ENCODE results near the gene FBXO10.
"Not testable (repeated sequence)": the region's sequence is repeated elsewhere in the genome, so short reads cannot be mapped to it uniquely, and the experiment has no call there.

Gene FBXO10

GRCh38 chr9:37617161-37617560 is 41.0 kb upstream of the FBXO10 start:
- Histone ChIP-seq H3K4me1 (ENCODE audit: control insufficient read depth in 1 of 2, insufficient read depth in 2 of 2, low read length in 2 of 2) (no peaks in the 10 kb centered on the region), H3K27me3 (ENCODE audit: low read depth, low read length) (no peaks in the 10 kb centered on the region), H3K4me3 (ENCODE audit: low read depth in 1 of 2, low read length in 2 of 2) (no peak overlapping the region), H3K9me3 (ENCODE audit: control insufficient read depth in 1 of 2, low read length in 2 of 2) (no peaks in the 10 kb centered on the region), H3K27ac (ENCODE audit: low read length) (no peak overlapping the region), H3K36me3 (ENCODE audit: control insufficient read depth in 1 of 2, insufficient read depth in 2 of 2, low read length in 2 of 2) (no peaks in the 10 kb centered on the region)

GRCh38 chr9:37611961-37612360 is 35.8 kb upstream of the FBXO10 start:
- H3K9me3 ChIP-seq (ENCODE audit: control insufficient read depth in 1 of 2, low read length in 2 of 2) = no peaks in the 10 kb centered on the region
- no peaks in the 10 kb centered on the region for H3K4me1 ChIP-seq (ENCODE audit: control insufficient read depth in 1 of 2, insufficient read depth in 2 of 2, low read length in 2 of 2)
- no peaks in the 10 kb centered on the region for H3K27me3 ChIP-seq (ENCODE audit: low read depth, low read length)
- no peak overlapping the region for H3K4me3 ChIP-seq (ENCODE audit: low read depth in 1 of 2, low read length in 2 of 2)
- H3K36me3 ChIP-seq (ENCODE audit: control insufficient read depth in 1 of 2, insufficient read depth in 2 of 2, low read length in 2 of 2) = no peaks in the 10 kb centered on the region
- no peak overlapping the region for H3K27ac ChIP-seq (ENCODE audit: low read length)

GRCh38 chr9:37611014-37611413 is 34.8 kb upstream of the FBXO10 start:
- Histone ChIP-seq H3K27me3 (ENCODE audit: low read depth, low read length) (no peaks in the 10 kb centered on the region), H3K9me3 (ENCODE audit: control insufficient read depth in 1 of 2, low read length in 2 of 2) (no peaks in the 10 kb centered on the region), H3K27ac (ENCODE audit: low read length) (no peak overlapping the region), H3K4me3 (ENCODE audit: low read depth in 1 of 2, low read length in 2 of 2) (no peak overlapping the region), H3K36me3 (ENCODE audit: control insufficient read depth in 1 of 2, insufficient read depth in 2 of 2, low read length in 2 of 2) (no peaks in the 10 kb centered on the region), H3K4me1 (ENCODE audit: control insufficient read depth in 1 of 2, insufficient read depth in 2 of 2, low read length in 2 of 2) (no peaks in the 10 kb centered on the region)

- no peaks in the 10 kb centered on the region for H3K4me1 ChIP-seq (ENCODE audit: control insufficient read depth in 1 of 2, insufficient read depth in 2 of 2, low read length in 2 of 2)
- H3K36me3 ChIP-seq (ENCODE audit: control insufficient read depth in 1 of 2, insufficient read depth in 2 of 2, low read length in 2 of 2) = no peaks in the 10 kb centered on the region
- no peak overlapping the region for H3K27ac ChIP-seq (ENCODE audit: low read length)
- H3K9me3 ChIP-seq (ENCODE audit: control insufficient read depth in 1 of 2, low read length in 2 of 2) = no peaks in the 10 kb centered on the region
- H3K27me3 ChIP-seq (ENCODE audit: low read depth, low read length) = no peaks in the 10 kb centered on the region
- H3K4me3 ChIP-seq (ENCODE audit: low read depth in 1 of 2, low read length in 2 of 2) = no peak overlapping the region
Observed at GRCh38 chr9:37609735-37610397, 33.7 kb upstream of the FBXO10 start.

- no peak overlapping the region for H3K4me3 ChIP-seq (ENCODE audit: low read depth in 1 of 2, low read length in 2 of 2)
- no peaks in the 10 kb centered on the region for H3K9me3 ChIP-seq (ENCODE audit: control insufficient read depth in 1 of 2, low read length in 2 of 2)
- H3K27ac ChIP-seq (ENCODE audit: low read length) = no peak overlapping the region
- no peaks in the 10 kb centered on the region for H3K36me3 ChIP-seq (ENCODE audit: control insufficient read depth in 1 of 2, insufficient read depth in 2 of 2, low read length in 2 of 2)
- no peaks in the 10 kb centered on the region for H3K4me1 ChIP-seq (ENCODE audit: control insufficient read depth in 1 of 2, insufficient read depth in 2 of 2, low read length in 2 of 2)
- H3K27me3 ChIP-seq (ENCODE audit: low read depth, low read length) = no peaks in the 10 kb centered on the region
Observed at GRCh38 chr9:37608250-37608649, 32.1 kb upstream of the FBXO10 start.

- no peaks in the 10 kb centered on the region for H3K27me3 ChIP-seq (ENCODE audit: low read depth, low read length)
- H3K27ac ChIP-seq (ENCODE audit: low read length) = no peak overlapping the region
- H3K4me1 ChIP-seq (ENCODE audit: control insufficient read depth in 1 of 2, insufficient read depth in 2 of 2, low read length in 2 of 2) = peaks cover 0 to 4% of the 10 kb centered on the region in 2 donors
- H3K9me3 ChIP-seq (ENCODE audit: control insufficient read depth in 1 of 2, low read length in 2 of 2) = no peaks in the 10 kb centered on the region
- no peaks in the 10 kb centered on the region for H3K36me3 ChIP-seq (ENCODE audit: control insufficient read depth in 1 of 2, insufficient read depth in 2 of 2, low read length in 2 of 2)
- H3K4me3 ChIP-seq (ENCODE audit: low read depth in 1 of 2, low read length in 2 of 2) = no peak overlapping the region
Observed at GRCh38 chr9:37604296-37604695, 28.1 kb upstream of the FBXO10 start.

GRCh38 chr9:37602817-37603216 is 26.6 kb upstream of the FBXO10 start:
- no peak overlapping the region for H3K27ac ChIP-seq (ENCODE audit: low read length)
- H3K27me3 ChIP-seq (ENCODE audit: low read depth, low read length) = no peaks in the 10 kb centered on the region
- no peak overlapping the region for H3K4me3 ChIP-seq (ENCODE audit: low read depth in 1 of 2, low read length in 2 of 2)

GRCh38 chr9:37602061-37602460 is 25.9 kb upstream of the FBXO10 start:
- H3K4me1 ChIP-seq (ENCODE audit: control insufficient read depth in 1 of 2, insufficient read depth in 2 of 2, low read length in 2 of 2); H3K27ac ChIP-seq (ENCODE audit: low read length); H3K36me3 ChIP-seq (ENCODE audit: control insufficient read depth in 1 of 2, insufficient read depth in 2 of 2, low read length in 2 of 2); H3K4me3 ChIP-seq (ENCODE audit: low read depth in 1 of 2, low read length in 2 of 2); H3K27me3 ChIP-seq (ENCODE audit: low read depth, low read length); H3K9me3 ChIP-seq (ENCODE audit: control insufficient read depth in 1 of 2, low read length in 2 of 2): not testable (repeated sequence)

More at GRCh38 chr9:37602817-37603216, 26.6 kb upstream of the FBXO10 start:
- no peaks in the 10 kb centered on the region for H3K36me3 ChIP-seq (ENCODE audit: control insufficient read depth in 1 of 2, insufficient read depth in 2 of 2, low read length in 2 of 2)
- no peaks in the 10 kb centered on the region for H3K9me3 ChIP-seq (ENCODE audit: control insufficient read depth in 1 of 2, low read length in 2 of 2)
- peaks cover 0 to 4% of the 10 kb centered on the region in 2 donors for H3K4me1 ChIP-seq (ENCODE audit: control insufficient read depth in 1 of 2, insufficient read depth in 2 of 2, low read length in 2 of 2)

- H3K9me3 ChIP-seq (ENCODE audit: control insufficient read depth in 1 of 2, low read length in 2 of 2) = no peaks in the 10 kb centered on the region
- H3K36me3 ChIP-seq (ENCODE audit: control insufficient read depth in 1 of 2, insufficient read depth in 2 of 2, low read length in 2 of 2) = no peaks in the 10 kb centered on the region
Observed at GRCh38 chr9:37596504-37596903, 20.3 kb upstream of the FBXO10 start.

GRCh38 chr9:37593883-37594448 is 17.8 kb upstream of the FBXO10 start:
- Histone ChIP-seq H3K36me3 (ENCODE audit: control insufficient read depth in 1 of 2, insufficient read depth in 2 of 2, low read length in 2 of 2) (peaks cover 0 to under 1% of the 10 kb centered on the region in 2 donors), H3K4me3 (ENCODE audit: low read depth in 1 of 2, low read length in 2 of 2) (no peak overlapping the region), H3K4me1 (ENCODE audit: control insufficient read depth in 1 of 2, insufficient read depth in 2 of 2, low read length in 2 of 2) (peaks cover 8 to 15% of the 10 kb centered on the region in 2 donors), H3K9me3 (ENCODE audit: control insufficient read depth in 1 of 2, low read length in 2 of 2) (no peaks in the 10 kb centered on the region), H3K27ac (ENCODE audit: low read length) (no peak overlapping the region), H3K27me3 (ENCODE audit: low read depth, low read length) (no peaks in the 10 kb centered on the region)

More at GRCh38 chr9:37596504-37596903, 20.3 kb upstream of the FBXO10 start:
- no peaks in the 10 kb centered on the region for H3K27me3 ChIP-seq (ENCODE audit: low read depth, low read length)
- peaks cover 0 to 5% of the 10 kb centered on the region in 2 donors for H3K4me1 ChIP-seq (ENCODE audit: control insufficient read depth in 1 of 2, insufficient read depth in 2 of 2, low read length in 2 of 2)
- no peak overlapping the region for H3K27ac ChIP-seq (ENCODE audit: low read length)
- no peak overlapping the region for H3K4me3 ChIP-seq (ENCODE audit: low read depth in 1 of 2, low read length in 2 of 2)

- H3K36me3 ChIP-seq (ENCODE audit: control insufficient read depth in 1 of 2, insufficient read depth in 2 of 2, low read length in 2 of 2) = peaks cover 10 to 11% of the 10 kb centered on the region in 2 donors
- H3K9me3 ChIP-seq (ENCODE audit: control insufficient read depth in 1 of 2, low read length in 2 of 2) = no peaks in the 10 kb centered on the region
- H3K4me1 ChIP-seq (ENCODE audit: control insufficient read depth in 1 of 2, insufficient read depth in 2 of 2, low read length in 2 of 2) = peaks cover 8 to 15% of the 10 kb centered on the region in 2 donors
- H3K27ac ChIP-seq (ENCODE audit: low read length) = peak within 1 kb of the TSS; percentile 81
- peak within 1 kb of the TSS; percentile 81 to 99 for H3K4me3 ChIP-seq (ENCODE audit: low read depth in 1 of 2, low read length in 2 of 2)
- H3K27me3 ChIP-seq (ENCODE audit: low read depth, low read length) = no peaks in the 10 kb centered on the region
Observed at GRCh38 chr9:37592108-37592951, 16.1 kb upstream of the FBXO10 start, which contains the start of gene TOMM5. TSS of gene TOMM5 (minus strand) at chr9:37592597. CDS start at chr9:37592532, 65 bp downstream.

Measured in muscle layer of duodenum (tissue), 2 donors.